IPS-15b (cell line): Measurements from ENCODE around the gene TRAPPC12.

Experiments
- H3K27me3 ChIP-seq: one replicate; pipeline ENCODE4 v1.6.1; 2013; ENCODE audit warnings: low read length; ENCODE audit not compliant: control insufficient read depth, insufficient read depth
- H3K36me3 ChIP-seq: one replicate; pipeline ENCODE4 v1.6.1; 2013; ENCODE audit warnings: low read length; ENCODE audit not compliant: control insufficient read depth, insufficient read depth
- H3K4me1 ChIP-seq: one replicate; pipeline ENCODE4 v1.6.1; 2013; ENCODE audit warnings: mild to moderate bottlenecking, low read length; ENCODE audit not compliant: control insufficient read depth, insufficient read depth
- H3K4me3 ChIP-seq: one replicate; pipeline ENCODE4 v1.5.1; 2013; ENCODE audit warnings: low read depth, low read length
- H3K9ac ChIP-seq: one replicate; pipeline ENCODE4 v1.6.1; 2013; ENCODE audit warnings: low read depth, mild to moderate bottlenecking, low read length
- H3K9me3 ChIP-seq: one replicate; pipeline ENCODE4 v1.6.1; 2013; ENCODE audit warnings: mild to moderate bottlenecking, low read length; ENCODE audit not compliant: control insufficient read depth, insufficient read depth

Gene TRAPPC12

GRCh38 chr2:3413697-3414096, 34.2 kb downstream of the TRAPPC12 start:
- H3K9ac ChIP-seq = no peak overlapping the region
- H3K4me3 ChIP-seq = no peak overlapping the region
- H3K4me1 ChIP-seq = no peaks in the 10 kb centered on the region
- no peaks in the 10 kb centered on the region for H3K9me3 ChIP-seq
- no peaks in the 10 kb centered on the region for H3K27me3 ChIP-seq
- peaks cover 4% of the 10 kb centered on the region for H3K36me3 ChIP-seq

- Histone ChIP-seq H3K9me3 (no peaks in the 10 kb centered on the region), H3K4me3 (no peak overlapping the region), H3K9ac (no peak overlapping the region), H3K36me3 (peaks cover 4% of the 10 kb centered on the region), H3K27me3 (no peaks in the 10 kb centered on the region), H3K4me1 (no peaks in the 10 kb centered on the region)
Measured at GRCh38 chr2:3414133-3414860, 34.8 kb downstream of the TRAPPC12 start.

GRCh38 chr2:3418766-3419404, 39.4 kb downstream of the TRAPPC12 start:
- Histone ChIP-seq H3K4me3 (no peak overlapping the region), H3K4me1 (no peaks in the 10 kb centered on the region), H3K9ac (no peak overlapping the region), H3K36me3 (peaks cover 4% of the 10 kb centered on the region), H3K27me3 (no peaks in the 10 kb centered on the region), H3K9me3 (no peaks in the 10 kb centered on the region)

DNA sequence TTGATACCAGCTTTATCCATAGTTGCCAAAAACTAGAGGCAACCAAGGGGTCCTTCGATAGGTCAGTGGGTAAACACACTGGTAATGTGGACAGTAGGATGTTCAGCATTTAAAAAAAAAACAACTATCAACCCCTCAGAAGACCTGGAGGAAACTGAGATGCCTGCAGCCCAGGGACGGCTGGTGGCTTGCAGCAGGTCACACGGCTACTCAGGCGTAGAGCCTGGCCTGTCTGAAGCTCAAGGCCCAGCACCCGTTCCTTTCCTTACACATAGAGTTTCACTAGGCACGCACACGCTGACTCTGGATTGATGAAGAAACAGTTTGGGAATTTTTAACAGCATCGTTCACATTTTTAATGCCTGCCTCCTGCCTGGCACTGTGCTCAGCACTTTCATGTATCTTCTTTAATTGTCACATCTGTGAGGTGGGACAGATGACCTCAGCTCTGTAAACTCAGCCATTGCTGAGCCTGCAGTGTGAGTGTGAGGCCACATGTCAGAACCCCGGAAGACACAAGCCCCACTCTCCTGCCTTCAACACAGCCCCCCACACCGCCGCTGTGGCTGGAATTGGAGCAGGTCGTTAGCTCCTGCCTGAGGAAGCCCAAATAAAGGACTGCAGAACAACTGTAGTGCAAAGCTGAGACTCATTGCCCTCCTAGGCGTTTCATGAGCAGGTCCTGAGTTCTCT, 40.7 kb downstream of the TRAPPC12 start:
- no peaks in the 10 kb centered on the region for H3K27me3 ChIP-seq
- H3K4me1 ChIP-seq = no peaks in the 10 kb centered on the region
- H3K4me3 ChIP-seq = no peak overlapping the region
- peaks cover 6% of the 10 kb centered on the region for H3K36me3 ChIP-seq
- H3K9ac ChIP-seq = no peak overlapping the region
- H3K9me3 ChIP-seq = no peaks in the 10 kb centered on the region

GRCh38 chr2:3420769-3421397, 41.4 kb downstream of the TRAPPC12 start:
- Histone ChIP-seq H3K36me3 (peaks cover 6% of the 10 kb centered on the region), H3K9me3 (no peaks in the 10 kb centered on the region), H3K4me3 (no peak overlapping the region), H3K9ac (no peak overlapping the region), H3K27me3 (no peaks in the 10 kb centered on the region), H3K4me1 (no peaks in the 10 kb centered on the region)

DNA sequence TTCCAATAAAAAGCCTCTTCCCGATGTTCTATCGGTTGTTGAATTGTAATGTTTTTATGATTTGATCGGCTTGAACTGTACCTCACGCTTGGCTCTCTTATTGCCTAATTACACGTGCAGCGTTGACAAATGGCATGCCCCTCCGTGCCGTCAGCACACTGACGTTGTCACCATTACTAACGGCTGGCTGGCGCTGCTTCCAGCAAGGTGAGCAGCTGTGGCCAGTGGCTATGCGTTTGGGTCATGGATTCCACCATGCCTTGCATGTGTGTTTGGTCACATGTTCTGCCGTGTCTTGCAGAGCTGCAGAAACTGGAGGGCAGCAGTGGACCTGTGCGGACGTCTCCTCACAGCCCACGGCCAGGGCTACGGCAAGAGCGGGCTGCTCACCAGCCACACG, 42.1 kb downstream of the TRAPPC12 start:
- no peak overlapping the region for H3K4me3 ChIP-seq
- H3K9ac ChIP-seq = no peak overlapping the region
- H3K9me3 ChIP-seq = no peaks in the 10 kb centered on the region
- H3K36me3 ChIP-seq = peaks cover 6% of the 10 kb centered on the region
- H3K27me3 ChIP-seq = no peaks in the 10 kb centered on the region
- H3K4me1 ChIP-seq = no peaks in the 10 kb centered on the region

DNA sequence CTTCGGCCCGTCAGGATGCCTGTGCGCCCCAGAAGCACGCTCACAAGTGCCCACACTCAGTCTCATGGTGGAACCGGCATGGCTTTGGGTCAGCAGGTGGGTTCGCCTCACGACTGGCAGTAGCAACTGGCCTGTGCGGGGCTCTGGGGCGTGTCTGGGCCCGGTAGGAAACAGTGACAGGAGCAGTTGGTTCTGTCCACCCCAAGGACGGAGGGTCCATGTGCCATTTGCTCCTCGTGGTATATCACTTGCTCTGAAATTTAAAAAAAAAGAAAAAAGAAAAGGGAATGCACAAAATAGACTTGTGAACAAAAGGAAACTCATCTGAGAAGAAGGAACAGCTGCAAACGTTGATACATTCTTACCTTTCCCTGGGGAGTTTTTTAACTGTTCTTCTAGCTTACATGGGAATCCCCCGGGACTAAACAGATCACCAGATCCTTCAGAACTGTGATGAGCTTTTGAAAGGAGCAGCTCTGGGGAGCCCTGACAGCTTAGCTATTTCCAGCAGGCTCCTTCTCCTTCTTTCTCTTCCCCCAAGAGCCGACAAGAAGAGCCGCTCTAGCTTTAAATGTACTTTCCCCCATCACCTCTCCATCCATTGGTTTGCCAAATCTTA, 42.8 kb downstream of the TRAPPC12 start:
- H3K36me3 ChIP-seq = peaks cover 6% of the 10 kb centered on the region
- no peaks in the 10 kb centered on the region for H3K27me3 ChIP-seq
- H3K4me1 ChIP-seq = no peaks in the 10 kb centered on the region
- no peak overlapping the region for H3K4me3 ChIP-seq
- no peaks in the 10 kb centered on the region for H3K9me3 ChIP-seq
- no peak overlapping the region for H3K9ac ChIP-seq

- H3K36me3 ChIP-seq = peaks cover 6% of the 10 kb centered on the region
- no peaks in the 10 kb centered on the region for H3K9me3 ChIP-seq
- H3K4me1 ChIP-seq = no peaks in the 10 kb centered on the region
- no peak overlapping the region for H3K4me3 ChIP-seq
- H3K27me3 ChIP-seq = no peaks in the 10 kb centered on the region
- no peak overlapping the region for H3K9ac ChIP-seq
Measured at GRCh38 chr2:3423492-3424170, 44.1 kb downstream of the TRAPPC12 start.

- Histone ChIP-seq H3K27me3 (no peaks in the 10 kb centered on the region), H3K4me1 (no peaks in the 10 kb centered on the region), H3K9ac (no peak overlapping the region), H3K4me3 (no peak overlapping the region), H3K36me3 (peaks cover 6% of the 10 kb centered on the region), H3K9me3 (no peaks in the 10 kb centered on the region)
Measured at GRCh38 chr2:3424171-3424795, 44.8 kb downstream of the TRAPPC12 start.

DNA sequence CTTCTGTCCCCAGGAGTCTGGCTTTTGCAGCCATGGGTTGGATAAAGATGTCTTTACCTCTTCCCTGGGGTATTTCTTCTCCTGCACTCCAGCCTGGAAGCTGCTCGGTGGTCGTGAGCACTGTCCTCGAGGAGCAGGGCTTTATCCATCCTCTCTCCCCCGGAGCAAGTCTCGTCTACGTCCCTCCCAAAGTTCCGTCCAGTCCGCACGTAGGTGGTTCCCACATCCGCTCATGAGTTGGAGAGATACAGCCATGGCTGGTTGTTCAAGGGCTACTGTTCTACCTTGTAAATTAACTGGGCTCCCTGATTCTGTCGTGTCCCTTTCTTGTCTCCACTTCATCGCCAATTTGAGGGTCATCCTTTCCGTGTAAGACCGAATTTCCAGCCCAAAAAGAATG, 47.1 kb downstream of the TRAPPC12 start:
- H3K27me3 ChIP-seq = no peaks in the 10 kb centered on the region
- H3K36me3 ChIP-seq = peaks cover 6% of the 10 kb centered on the region
- H3K4me3 ChIP-seq = no peak overlapping the region
- no peaks in the 10 kb centered on the region for H3K9me3 ChIP-seq
- no peaks in the 10 kb centered on the region for H3K4me1 ChIP-seq
- H3K9ac ChIP-seq = no peak overlapping the region

DNA sequence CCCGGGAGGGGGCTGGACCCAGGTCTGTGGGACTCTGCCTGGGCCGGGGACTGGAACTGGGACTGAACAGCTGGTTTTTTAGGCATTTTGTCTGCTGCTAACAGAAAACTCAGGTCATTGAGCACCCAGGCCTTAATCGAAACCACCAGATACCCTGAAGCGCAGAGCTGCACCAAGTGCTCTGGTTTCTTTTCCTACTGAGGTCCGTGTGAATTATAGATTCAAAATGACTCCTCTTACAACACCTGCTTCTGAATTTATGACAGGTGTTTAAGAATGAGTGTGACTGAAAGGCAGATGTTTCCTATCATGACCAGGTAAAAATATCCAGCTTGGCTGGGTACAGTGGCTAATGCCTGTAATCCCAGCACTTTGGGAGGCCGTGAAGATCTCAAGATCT, 47.8 kb downstream of the TRAPPC12 start:
- Histone ChIP-seq H3K4me1 (no peaks in the 10 kb centered on the region), H3K27me3 (no peaks in the 10 kb centered on the region), H3K36me3 (peaks cover 6% of the 10 kb centered on the region), H3K9me3 (no peaks in the 10 kb centered on the region), H3K9ac (no peak overlapping the region), H3K4me3 (no peak overlapping the region)
